ENCODE data around the gene RIN3. TPM values are rescaled to one million over a fixed set of nuclear protein-coding genes. Genes with fewer than 3 reads are reported as not detected.

Gene RIN3
- total RNA-seq, 2 experiments from 2014 or later: 76.1 to 122 TPM

GRCh38 chr14:92492258-92492657 is 21.3 kb upstream of the RIN3 start:
- no peak overlapping the region for H3K27ac Mint-ChIP-seq
- no peaks in the 10 kb centered on the region for H3K36me3 Mint-ChIP-seq
- no peaks in the 10 kb centered on the region for H3K9me3 Mint-ChIP-seq (ENCODE audit: low read depth)
- H3K27me3 Mint-ChIP-seq: peaks cover 10% of the 10 kb centered on the region
- CTCF ChIA-PET: interaction anchor here (0.6 kb wide), 1 partner anchor 40 kb away, joined by 3 read pairs; no protein-coding TSS in a partner anchor
- H3K4me3 Mint-ChIP-seq: no peak overlapping the region
- DNase-seq: no peak
- peaks cover 3% of the 10 kb centered on the region for H3K4me1 Mint-ChIP-seq
- no peak for ATAC-seq

- no peak overlapping the region for H3K4me3 Mint-ChIP-seq
- no peaks in the 10 kb centered on the region for H3K9me3 Mint-ChIP-seq (ENCODE audit: low read depth)
- no peak for DNase-seq
- ATAC-seq: no peak
- CTCF ChIA-PET: interaction anchor here (0.6 kb wide), 1 partner anchor 39 kb away, joined by 3 read pairs; no protein-coding TSS in a partner anchor
- H3K36me3 Mint-ChIP-seq: no peaks in the 10 kb centered on the region
- H3K27me3 Mint-ChIP-seq: peaks cover 8% of the 10 kb centered on the region
- peaks cover 3% of the 10 kb centered on the region for H3K4me1 Mint-ChIP-seq
- H3K27ac Mint-ChIP-seq: no peak overlapping the region
Measured at GRCh38 chr14:92493024-92493423, 20.6 kb upstream of the RIN3 start.

GRCh38 chr14:92493492-92493891 is 20.1 kb upstream of the RIN3 start:
- CTCF ChIA-PET: no interaction called here
- ATAC-seq: no peak
- no peak overlapping the region for H3K4me3 Mint-ChIP-seq
- H3K27ac Mint-ChIP-seq: no peak overlapping the region
- peaks cover 3% of the 10 kb centered on the region for H3K4me1 Mint-ChIP-seq
- H3K27me3 Mint-ChIP-seq: peaks cover 8% of the 10 kb centered on the region
- no peaks in the 10 kb centered on the region for H3K36me3 Mint-ChIP-seq
- DNase-seq: peak; percentile 14
- H3K9me3 Mint-ChIP-seq (ENCODE audit: low read depth): no peaks in the 10 kb centered on the region

- CTCF ChIA-PET: no interaction called here
- ATAC-seq (no peak), DNase-seq (no peak)
- Mint-ChIP-seq H3K27me3 (peaks cover 10% of the 10 kb centered on the region), H3K36me3 (no peaks in the 10 kb centered on the region), H3K9me3 (ENCODE audit: low read depth) (no peaks in the 10 kb centered on the region), H3K4me1 (peaks cover 3% of the 10 kb centered on the region), H3K27ac (no peak overlapping the region), H3K4me3 (no peak overlapping the region)
Measured at GRCh38 chr14:92494512-92494911, 19.1 kb upstream of the RIN3 start.

- Mint-ChIP-seq H3K9me3 (ENCODE audit: low read depth) (no peaks in the 10 kb centered on the region), H3K27ac (no peak overlapping the region), H3K27me3 (peaks cover 10% of the 10 kb centered on the region), H3K4me3 (no peak overlapping the region), H3K36me3 (no peaks in the 10 kb centered on the region), H3K4me1 (peaks cover 3% of the 10 kb centered on the region)
- CTCF ChIA-PET: no interaction called here
- ATAC-seq: no peak
- DNase-seq: no peak
Measured at GRCh38 chr14:92495027-92495426, 18.6 kb upstream of the RIN3 start.

- Mint-ChIP-seq H3K9me3 (ENCODE audit: low read depth) (no peaks in the 10 kb centered on the region), H3K4me1 (peaks cover 3% of the 10 kb centered on the region), H3K27me3 (peaks cover 14% of the 10 kb centered on the region), H3K4me3 (no peak overlapping the region), H3K36me3 (no peaks in the 10 kb centered on the region), H3K27ac (no peak overlapping the region)
- DNase-seq (peak; percentile 9), ATAC-seq (no peak)
- CTCF ChIA-PET: no interaction called here
Measured at GRCh38 chr14:92496191-92496857, 17.3 kb upstream of the RIN3 start.

- DNase-seq (peak; percentile 19), ATAC-seq (no peak)
- CTCF ChIA-PET: no interaction called here
- Mint-ChIP-seq H3K4me1 (peaks cover 3% of the 10 kb centered on the region), H3K4me3 (no peak overlapping the region), H3K36me3 (no peaks in the 10 kb centered on the region), H3K9me3 (ENCODE audit: low read depth) (no peaks in the 10 kb centered on the region), H3K27me3 (peaks cover 14% of the 10 kb centered on the region), H3K27ac (no peak overlapping the region)
Measured at GRCh38 chr14:92497391-92497790, 16.2 kb upstream of the RIN3 start.

GRCh38 chr14:92499234-92499633 is 14.3 kb upstream of the RIN3 start:
- DNase-seq (peak; percentile 23), ATAC-seq (no peak)
- H3K4me1 Mint-ChIP-seq: peaks cover 3% of the 10 kb centered on the region
- no peak overlapping the region for H3K4me3 Mint-ChIP-seq
- CTCF ChIA-PET: no interaction called here
- no peaks in the 10 kb centered on the region for H3K36me3 Mint-ChIP-seq
- H3K9me3 Mint-ChIP-seq (ENCODE audit: low read depth): no peaks in the 10 kb centered on the region
- H3K27ac Mint-ChIP-seq: no peak overlapping the region
- H3K27me3 Mint-ChIP-seq: peaks cover 9% of the 10 kb centered on the region

- Mint-ChIP-seq H3K36me3 (no peaks in the 10 kb centered on the region), H3K9me3 (ENCODE audit: low read depth) (no peaks in the 10 kb centered on the region), H3K4me1 (no peaks in the 10 kb centered on the region), H3K4me3 (no peak overlapping the region), H3K27ac (no peak overlapping the region), H3K27me3 (peaks cover 6% of the 10 kb centered on the region)
- CTCF ChIA-PET: interaction anchor here (0.8 kb wide), 1 partner anchor 44 kb away, joined by 3 read pairs; no protein-coding TSS in a partner anchor
- DNase-seq: peak; percentile 26
- no peak for ATAC-seq
Measured at GRCh38 chr14:92500491-92500941, 13.1 kb upstream of the RIN3 start.

GRCh38 chr14:92501891-92502351 is 11.7 kb upstream of the RIN3 start:
- Mint-ChIP-seq H3K27ac (no peak overlapping the region), H3K27me3 (peaks cover 6% of the 10 kb centered on the region), H3K4me3 (no peak overlapping the region), H3K36me3 (no peaks in the 10 kb centered on the region), H3K9me3 (ENCODE audit: low read depth) (no peaks in the 10 kb centered on the region), H3K4me1 (peaks cover 8% of the 10 kb centered on the region)
- no peak for ATAC-seq
- CTCF ChIA-PET: no interaction called here
- DNase-seq: no peak

- DNase-seq: no peak
- CTCF ChIA-PET: no interaction called here
- no peak for ATAC-seq
Measured at GRCh38 chr14:92502541-92503286, 10.9 kb upstream of the RIN3 start.

GRCh38 chr14:92503756-92504491 is 9.7 kb upstream of the RIN3 start:
- H3K36me3 Mint-ChIP-seq: no peaks in the 10 kb centered on the region
- ATAC-seq: no peak
- peaks cover 18% of the 10 kb centered on the region for H3K27me3 Mint-ChIP-seq
- H3K9me3 Mint-ChIP-seq (ENCODE audit: low read depth): no peaks in the 10 kb centered on the region
- DNase-seq: no peak
- no peak overlapping the region for H3K27ac Mint-ChIP-seq
- H3K4me3 Mint-ChIP-seq: no peak overlapping the region
- H3K4me1 Mint-ChIP-seq: peaks cover 18% of the 10 kb centered on the region
- CTCF ChIA-PET: interaction anchor here (0.9 kb wide), 1 partner anchor 84 kb away, joined by 3 read pairs; no protein-coding TSS in a partner anchor

More at GRCh38 chr14:92502541-92503286, 10.9 kb upstream of the RIN3 start:
- Mint-ChIP-seq H3K9me3 (ENCODE audit: low read depth) (no peaks in the 10 kb centered on the region), H3K4me1 (peaks cover 15% of the 10 kb centered on the region), H3K27me3 (peaks cover 10% of the 10 kb centered on the region), H3K27ac (no peak overlapping the region), H3K36me3 (no peaks in the 10 kb centered on the region), H3K4me3 (no peak overlapping the region)

GRCh38 chr14:92505826-92506225 is 7.8 kb upstream of the RIN3 start:
- DNase-seq (no peak), ATAC-seq (no peak)
- CTCF ChIA-PET: interaction anchor here (0.6 kb wide), 1 partner anchor 594 kb away, joined by 3 read pairs; no protein-coding TSS in a partner anchor
- Mint-ChIP-seq H3K9me3 (ENCODE audit: low read depth) (no peaks in the 10 kb centered on the region), H3K4me1 (peaks cover 18% of the 10 kb centered on the region), H3K4me3 (no peak overlapping the region), H3K27me3 (peaks cover 12% of the 10 kb centered on the region), H3K36me3 (no peaks in the 10 kb centered on the region), H3K27ac (no peak overlapping the region)
